Measurements from ENCODE around the gene PKMYT1.

Gene PKMYT1

DNA sequence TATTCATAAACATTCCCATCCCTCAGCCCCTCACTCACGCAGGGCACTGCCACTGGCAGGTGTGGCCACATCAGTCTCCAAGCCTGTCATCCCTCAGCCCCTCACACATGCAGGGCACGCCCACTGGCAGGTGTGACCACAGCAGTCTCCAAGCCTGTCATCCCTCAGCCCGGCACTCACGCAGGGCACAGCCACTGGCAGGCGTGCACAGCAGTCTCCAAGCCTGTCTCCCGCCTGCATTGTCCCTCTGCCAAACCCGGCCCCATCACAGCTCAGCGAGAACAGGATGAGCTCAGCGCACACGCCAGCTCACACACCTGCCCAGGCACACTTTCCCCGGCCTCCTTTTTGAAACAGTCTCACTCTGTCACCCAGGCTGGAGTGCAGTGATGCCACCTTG is 27.6 kb downstream of the PKMYT1 start:
- no peaks in the 10 kb centered on the region for H4K20me1 ChIP-seq (ENCODE audit: control insufficient read depth, insufficient read depth, low read depth, low read length)
- no peak overlapping the region for H3K27ac ChIP-seq (ENCODE audit: low read depth, low read length)
- H3F3A ChIP-seq (ENCODE audit: control insufficient read depth, insufficient read depth): no peaks in the 10 kb centered on the region
- TF ChIP-seq EZH2phosphoT487 (IDR thresholded peaks at IDR 0.05; ENCODE audit: borderline replicate concordance, low read length): no peak
- TF ChIP-seq, protein P1, sequence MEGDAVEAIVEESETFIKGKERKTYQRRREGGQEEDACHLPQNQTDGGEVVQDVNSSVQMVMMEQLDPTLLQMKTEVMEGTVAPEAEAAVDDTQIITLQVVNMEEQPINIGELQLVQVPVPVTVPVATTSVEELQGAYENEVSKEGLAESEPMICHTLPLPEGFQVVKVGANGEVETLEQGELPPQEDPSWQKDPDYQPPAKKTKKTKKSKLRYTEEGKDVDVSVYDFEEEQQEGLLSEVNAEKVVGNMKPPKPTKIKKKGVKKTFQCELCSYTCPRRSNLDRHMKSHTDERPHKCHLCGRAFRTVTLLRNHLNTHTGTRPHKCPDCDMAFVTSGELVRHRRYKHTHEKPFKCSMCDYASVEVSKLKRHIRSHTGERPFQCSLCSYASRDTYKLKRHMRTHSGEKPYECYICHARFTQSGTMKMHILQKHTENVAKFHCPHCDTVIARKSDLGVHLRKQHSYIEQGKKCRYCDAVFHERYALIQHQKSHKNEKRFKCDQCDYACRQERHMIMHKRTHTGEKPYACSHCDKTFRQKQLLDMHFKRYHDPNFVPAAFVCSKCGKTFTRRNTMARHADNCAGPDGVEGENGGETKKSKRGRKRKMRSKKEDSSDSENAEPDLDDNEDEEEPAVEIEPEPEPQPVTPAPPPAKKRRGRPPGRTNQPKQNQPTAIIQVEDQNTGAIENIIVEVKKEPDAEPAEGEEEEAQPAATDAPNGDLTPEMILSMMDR (IDR thresholded peaks at IDR 0.05; ENCODE audit: low read depth, low read length, poor library complexity, severe bottlenecking): no peak
- H3K9me2 ChIP-seq (replicated peaks; ENCODE audit: control insufficient read depth, low read length): no peaks in the 10 kb centered on the region
- H3K4me1 ChIP-seq (ENCODE audit: control insufficient read depth, low read length): peaks cover 24% of the 10 kb centered on the region
- no peaks in the 10 kb centered on the region for H3K9me3 ChIP-seq (ENCODE audit: control insufficient read depth, insufficient read depth, low read length)
- H3K4me2 ChIP-seq (ENCODE audit: low read length): no peak overlapping the region
- H3K4me3 ChIP-seq (ENCODE audit: low read length): no peak overlapping the region
- no peaks in the 10 kb centered on the region for H3K79me2 ChIP-seq (ENCODE audit: control insufficient read depth, low read length)
- no peaks in the 10 kb centered on the region for H3K36me3 ChIP-seq (ENCODE audit: control insufficient read depth, low read length)
- no peaks in the 10 kb centered on the region for H3K27me3 ChIP-seq (ENCODE audit: control insufficient read depth, low read length)

DNA sequence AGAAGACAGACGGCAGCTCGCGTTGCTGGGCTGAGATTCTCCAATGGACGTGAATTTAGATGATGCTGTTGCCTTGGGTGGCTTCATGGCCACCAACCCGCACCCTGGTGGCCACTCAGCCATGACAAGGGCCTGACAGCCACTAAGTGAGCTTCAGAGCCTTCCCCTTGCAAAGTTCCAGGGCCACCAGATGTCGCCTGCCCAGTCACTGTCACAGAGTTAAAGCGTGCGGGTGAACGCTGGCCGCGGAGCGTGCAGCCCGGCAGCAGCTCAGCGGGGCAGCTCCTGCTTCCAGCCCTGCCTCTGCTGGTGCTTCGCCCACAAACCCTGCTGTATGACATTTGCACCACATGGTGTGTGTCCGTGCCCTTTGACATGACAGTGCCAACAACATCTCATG is 29.5 kb downstream of the PKMYT1 start:
- Histone ChIP-seq H3K36me3 (ENCODE audit: control insufficient read depth, low read length) (no peaks in the 10 kb centered on the region), H3F3A (ENCODE audit: control insufficient read depth, insufficient read depth) (no peaks in the 10 kb centered on the region), H3K4me1 (ENCODE audit: control insufficient read depth, low read length) (peaks cover 19% of the 10 kb centered on the region), H3K27ac (ENCODE audit: low read depth, low read length) (no peak overlapping the region), H3K9me2 (replicated peaks; ENCODE audit: control insufficient read depth, low read length) (no peaks in the 10 kb centered on the region), H3K9me3 (ENCODE audit: control insufficient read depth, insufficient read depth, low read length) (no peaks in the 10 kb centered on the region), H3K4me2 (ENCODE audit: low read length) (no peak overlapping the region), H3K4me3 (ENCODE audit: low read length) (no peak overlapping the region), H3K79me2 (ENCODE audit: control insufficient read depth, low read length) (no peaks in the 10 kb centered on the region), H4K20me1 (ENCODE audit: control insufficient read depth, insufficient read depth, low read depth, low read length) (no peaks in the 10 kb centered on the region), H3K27me3 (ENCODE audit: control insufficient read depth, low read length) (no peaks in the 10 kb centered on the region)
- TF ChIP-seq, protein P1 (IDR thresholded peaks at IDR 0.05; ENCODE audit: low read depth, low read length, poor library complexity, severe bottlenecking): no peak
- no peak for TF ChIP-seq EZH2phosphoT487 (IDR thresholded peaks at IDR 0.05; ENCODE audit: borderline replicate concordance, low read length)

DNA sequence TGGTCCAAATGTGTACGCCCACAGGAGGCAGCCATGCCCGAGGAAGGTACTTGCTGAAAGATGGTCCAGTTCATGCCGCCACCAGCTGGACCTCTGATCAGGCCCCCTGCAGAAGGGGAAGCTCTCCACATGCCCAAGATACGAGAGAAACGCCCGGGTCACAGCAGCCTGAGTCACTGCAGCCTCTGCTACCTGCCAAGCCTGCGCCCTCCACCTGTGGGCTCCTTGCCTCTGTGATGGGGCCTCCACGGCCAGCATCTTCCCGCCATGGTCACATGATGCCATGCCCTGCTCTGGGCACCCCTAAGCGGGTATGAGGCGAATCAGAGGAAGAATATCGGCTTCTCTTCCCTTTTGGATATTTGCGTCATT is 29.9 kb downstream of the PKMYT1 start:
- TF ChIP-seq, protein P1 (IDR thresholded peaks at IDR 0.05; ENCODE audit: low read depth, low read length, poor library complexity, severe bottlenecking): no peak
- no peak for TF ChIP-seq EZH2phosphoT487 (IDR thresholded peaks at IDR 0.05; ENCODE audit: borderline replicate concordance, low read length)
- no peaks in the 10 kb centered on the region for H3K27me3 ChIP-seq (ENCODE audit: control insufficient read depth, low read length)
- H3K9me3 ChIP-seq (ENCODE audit: control insufficient read depth, insufficient read depth, low read length): no peaks in the 10 kb centered on the region
- no peaks in the 10 kb centered on the region for H3F3A ChIP-seq (ENCODE audit: control insufficient read depth, insufficient read depth)
- no peaks in the 10 kb centered on the region for H3K79me2 ChIP-seq (ENCODE audit: control insufficient read depth, low read length)
- H3K9me2 ChIP-seq (replicated peaks; ENCODE audit: control insufficient read depth, low read length): no peaks in the 10 kb centered on the region
- no peaks in the 10 kb centered on the region for H3K36me3 ChIP-seq (ENCODE audit: control insufficient read depth, low read length)
- no peaks in the 10 kb centered on the region for H4K20me1 ChIP-seq (ENCODE audit: control insufficient read depth, insufficient read depth, low read depth, low read length)
- no peak overlapping the region for H3K4me3 ChIP-seq (ENCODE audit: low read length)
- no peak overlapping the region for H3K4me2 ChIP-seq (ENCODE audit: low read length)
- no peak overlapping the region for H3K27ac ChIP-seq (ENCODE audit: low read depth, low read length)
- H3K4me1 ChIP-seq (ENCODE audit: control insufficient read depth, low read length): peaks cover 18% of the 10 kb centered on the region

Measured in DOHH2 (cell line).